Kidney (tissue), 14 donors: ENCODE data around the gene THRB. TPM values are rescaled to one million over a fixed set of nuclear protein-coding genes. Genes with fewer than 3 reads are reported as not detected.

Experiments used
- DNase-seq, 5 donors: peaks; one replicate each; pipeline ENCODE4 v3.0.0-alpha.2; 2013 to 2020
- FAIRE-seq: peaks from 2 replicates; lab custom pipeline; 2012; peaks lifted over from hg19 to GRCh38; lab: Jason Lieb, UNC
- H3K27ac ChIP-seq, 2 donors: one replicate each; pipeline ENCODE4 v1.7.0; 2013; ENCODE audit warnings: low read depth in 2 of 2, low read length in 2 of 2, inconsistent platforms in 1 of 2
- H3K27me3 ChIP-seq: one replicate; pipeline ENCODE4 v1.7.1; 2013; ENCODE audit warnings: low read length, inconsistent platforms; ENCODE audit not compliant: control insufficient read depth, insufficient read depth
- H3K36me3 ChIP-seq, 3 donors: one replicate each; pipeline versions ENCODE4 v1.7.0 to v1.7.1; 2013; ENCODE audit warnings: low read length in 3 of 3, control low read depth in 1 of 3, inconsistent platforms in 1 of 3; ENCODE audit not compliant: insufficient read depth in 3 of 3, control insufficient read depth in 2 of 3
- H3K4me1 ChIP-seq, 3 donors: one replicate each; pipeline versions ENCODE4 v1.7.0 to v1.7.1; 2013; ENCODE audit warnings: low read length in 3 of 3, inconsistent platforms in 1 of 3, low read depth in 1 of 3; ENCODE audit not compliant: control insufficient read depth in 2 of 3, insufficient read depth in 2 of 3
- H3K4me3 ChIP-seq, 3 donors: one replicate each; pipeline versions ENCODE4 v1.7.0 to v1.8.1; 2013; ENCODE audit warnings: low read length in 3 of 3, control low read depth in 1 of 3, inconsistent platforms in 1 of 3
- H3K9ac ChIP-seq, 3 donors: one replicate each; pipeline versions ENCODE4 v1.7.0 to v1.7.1; 2013; ENCODE audit warnings: low read length in 3 of 3, control low read depth in 1 of 3, inconsistent platforms in 1 of 3
- H3K9me3 ChIP-seq, 3 donors: one replicate each; pipeline versions ENCODE4 v1.7.0 to v1.7.1; 2013; ENCODE audit warnings: low read length in 3 of 3, control low read depth in 1 of 3, inconsistent platforms in 1 of 3; ENCODE audit not compliant: control insufficient read depth in 2 of 3, insufficient read depth in 1 of 3
- intact Hi-C: fragments of 100-400 bp; cut with DNase I; formaldehyde crosslinking; loops from one replicate; pipeline ENCODE4 v1.11.1; 2022
- polyA plus RNA-seq: library from polyadenylated mRNA; stranded (reverse); fragments of 350-450 nt; fragmentation: Illumina TruSeq; extraction: RNeasy Lipid Tissue Mini Kit (QIAGEN cat#74804); gene quantifications from one replicate; pipeline ENCODE4 v1.2.3, GENCODE V29; 2014; ENCODE audit warnings: low read depth, low replicate concordance; ENCODE audit not compliant: insufficient read depth
- total RNA-seq: library from RNA; stranded (reverse); fragmentation: NEBNext Ultra II Directional; extraction: Animal tissue kit (Norgen Biotek cat#: 25700); gene quantifications from one replicate; pipeline ENCODE4 v1.2.1, GENCODE V29; 2021
- TF ChIP-seq, protein P1 (sequence below): IDR thresholded peaks from 3 replicates; pipeline ENCODE4 v1.5.1; 2012; ENCODE audit warnings: mild to moderate bottlenecking, moderate library complexity, borderline replicate concordance; ENCODE audit not compliant: insufficient read depth; ENCODE audit errors: extremely low read depth
- donor health status: control.
- donor health status: control.
- donor health status: control.
- donor health status: control.
- donor health status: control.
- donor health status: DM: yes; HTN: yes; CAD: no.
- donor health status: Normal renal cell carcinoma (clear cell type).

Gene THRB
- total and polyA plus RNA-seq, 2 donors from 2014 or later, result 4.5 to 17.2 TPM

DNA sequence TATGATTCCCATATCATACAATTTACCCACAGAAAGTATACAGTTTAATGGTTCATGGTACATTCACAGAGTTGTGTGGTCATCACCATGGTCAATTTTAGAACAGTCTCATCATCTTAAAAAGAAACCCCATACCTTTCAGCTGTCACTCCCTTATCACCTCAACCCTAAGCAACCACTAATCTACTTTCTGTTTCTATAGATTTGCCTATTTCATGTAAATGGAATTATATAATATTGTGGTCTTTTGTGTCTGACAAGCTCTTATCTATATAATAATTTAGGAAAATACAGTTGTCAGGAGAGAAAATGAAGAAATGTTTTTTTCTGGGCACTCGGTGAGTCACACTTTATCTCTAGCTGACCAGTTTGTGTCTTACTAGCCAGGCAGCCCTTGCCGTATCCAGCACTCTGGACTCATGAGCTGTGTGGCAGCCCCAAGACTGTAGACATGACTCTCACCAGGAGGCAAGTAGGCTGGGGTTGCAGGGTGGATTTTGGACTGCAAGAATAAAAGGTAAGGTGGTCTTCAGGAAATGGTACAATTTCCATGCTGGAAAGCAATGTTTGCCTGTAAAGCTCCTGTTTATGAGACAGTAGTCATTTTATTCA is 234.6 kb downstream of the THRB start:
- no peak for FAIRE-seq
- no peak for DNase-seq

DNA sequence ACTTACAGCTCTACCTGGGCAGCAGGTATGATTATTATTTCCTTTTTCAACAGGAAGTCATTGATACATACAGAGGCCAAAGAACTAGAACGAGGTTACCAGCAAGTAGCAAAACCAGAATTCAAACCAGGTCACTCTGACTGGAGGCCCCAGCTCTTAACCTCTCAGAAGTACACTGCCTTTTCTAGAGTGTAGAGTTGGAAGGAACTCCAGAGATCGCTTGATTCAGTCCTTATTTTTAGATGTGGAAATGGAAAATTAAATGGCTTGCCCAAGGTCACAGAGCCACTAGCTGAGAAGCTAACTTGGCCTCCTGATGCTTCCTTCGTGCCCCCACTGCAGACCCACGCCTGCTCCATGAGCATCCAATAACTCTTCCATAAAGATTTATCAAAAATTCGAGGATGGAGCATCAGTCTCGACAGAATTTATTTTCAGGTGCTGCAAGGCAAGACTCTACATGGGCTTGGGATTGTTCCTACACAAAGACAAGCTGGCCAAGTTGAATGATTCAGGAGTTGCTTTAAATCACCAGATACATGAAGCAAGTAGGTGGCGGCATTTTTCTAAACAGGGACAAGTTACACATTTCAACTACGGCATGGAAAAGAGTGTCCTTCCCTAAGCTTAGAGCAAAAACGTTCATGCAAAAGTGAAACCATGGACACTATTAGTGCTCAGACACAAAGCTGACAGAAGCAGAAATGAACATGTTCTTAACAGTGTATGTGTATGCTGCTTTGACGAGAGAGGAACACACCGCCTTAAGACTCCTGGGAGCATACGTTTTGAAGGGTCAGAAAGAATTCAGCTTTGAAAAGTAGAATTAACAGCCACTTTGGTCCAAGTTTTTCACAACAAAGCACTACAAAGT is 235.7 kb downstream of the THRB start:
- H3K9ac ChIP-seq, result no peak overlapping the region
- DNase-seq, result no peak
- H3K4me3 ChIP-seq, result peak overlapping the region in 2 of 3 donors; percentile 3 to 24
- H3K4me1 ChIP-seq, result no peaks in the 10 kb centered on the region
- no peaks in the 10 kb centered on the region for H3K36me3 ChIP-seq
- no peaks in the 10 kb centered on the region for H3K27me3 ChIP-seq
- no peaks in the 10 kb centered on the region for H3K9me3 ChIP-seq
- TF ChIP-seq, protein P1, sequence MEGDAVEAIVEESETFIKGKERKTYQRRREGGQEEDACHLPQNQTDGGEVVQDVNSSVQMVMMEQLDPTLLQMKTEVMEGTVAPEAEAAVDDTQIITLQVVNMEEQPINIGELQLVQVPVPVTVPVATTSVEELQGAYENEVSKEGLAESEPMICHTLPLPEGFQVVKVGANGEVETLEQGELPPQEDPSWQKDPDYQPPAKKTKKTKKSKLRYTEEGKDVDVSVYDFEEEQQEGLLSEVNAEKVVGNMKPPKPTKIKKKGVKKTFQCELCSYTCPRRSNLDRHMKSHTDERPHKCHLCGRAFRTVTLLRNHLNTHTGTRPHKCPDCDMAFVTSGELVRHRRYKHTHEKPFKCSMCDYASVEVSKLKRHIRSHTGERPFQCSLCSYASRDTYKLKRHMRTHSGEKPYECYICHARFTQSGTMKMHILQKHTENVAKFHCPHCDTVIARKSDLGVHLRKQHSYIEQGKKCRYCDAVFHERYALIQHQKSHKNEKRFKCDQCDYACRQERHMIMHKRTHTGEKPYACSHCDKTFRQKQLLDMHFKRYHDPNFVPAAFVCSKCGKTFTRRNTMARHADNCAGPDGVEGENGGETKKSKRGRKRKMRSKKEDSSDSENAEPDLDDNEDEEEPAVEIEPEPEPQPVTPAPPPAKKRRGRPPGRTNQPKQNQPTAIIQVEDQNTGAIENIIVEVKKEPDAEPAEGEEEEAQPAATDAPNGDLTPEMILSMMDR, result no peak
- intact Hi-C loops, result no loop called here
- no peak overlapping the region for H3K27ac ChIP-seq
- FAIRE-seq, result no peak

More for the DNA sequence above, 234.6 kb downstream of the THRB start:
- TF ChIP-seq, protein P1, result no peak
- no peak overlapping the region for H3K4me3 ChIP-seq
- H3K36me3 ChIP-seq, result no peaks in the 10 kb centered on the region
- intact Hi-C loops, result no loop called here
- H3K27ac ChIP-seq, result no peak overlapping the region
- H3K9me3 ChIP-seq, result no peaks in the 10 kb centered on the region
- no peak overlapping the region for H3K9ac ChIP-seq
- H3K27me3 ChIP-seq, result no peaks in the 10 kb centered on the region
- H3K4me1 ChIP-seq, result no peaks in the 10 kb centered on the region

DNA sequence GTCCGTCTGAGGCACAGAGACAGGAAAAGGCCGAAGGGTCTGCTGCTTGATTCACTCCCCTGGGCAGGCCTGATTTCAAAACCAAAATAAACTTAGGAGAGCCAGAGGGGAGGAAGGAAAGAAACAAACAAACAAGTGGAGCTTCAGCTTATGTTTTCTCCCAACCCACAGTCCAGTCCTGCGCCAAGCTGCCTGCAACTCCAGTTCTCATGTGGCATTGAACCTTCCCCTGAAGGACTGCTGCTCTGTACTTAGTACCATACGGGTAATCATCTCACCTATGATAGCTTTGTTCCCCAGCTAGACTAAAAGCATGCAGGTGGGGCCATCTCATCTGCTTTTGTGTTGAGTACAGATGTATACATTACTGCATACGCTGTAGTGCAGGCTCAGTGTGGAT is 236.4 kb downstream of the THRB start:
- TF ChIP-seq, protein P1, result no peak
- H3K27me3 ChIP-seq, result no peaks in the 10 kb centered on the region
- intact Hi-C loops, result no loop called here
- no peak for DNase-seq
- no peaks in the 10 kb centered on the region for H3K36me3 ChIP-seq
- no peaks in the 10 kb centered on the region for H3K4me1 ChIP-seq
- FAIRE-seq, result no peak
- H3K27ac ChIP-seq, result no peak overlapping the region
- H3K9me3 ChIP-seq, result no peaks in the 10 kb centered on the region
- H3K9ac ChIP-seq, result no peak overlapping the region
- no peak overlapping the region for H3K4me3 ChIP-seq
